Astrocyte of the spinal cord (primary cell): ENCODE results near the gene TRAF6.

ENCODE experiments used
- DNase-seq: peaks from one replicate; pipeline ENCODE4 v3.0.0; 2011; ENCODE audit warnings: low read depth, low spot score
- H3K4me3 ChIP-seq: 2 replicates; pipeline ENCODE4 v1.5.1; 2011; ENCODE audit warnings: low read depth, mild to moderate bottlenecking, low read length, moderate library complexity
- in situ Hi-C: cut with HindIII; loops from 2 replicates; pipeline ENCODE4 v1.10.0; 2017; ENCODE audit warnings: low sequenced_read_pairs
- TF ChIP-seq, protein P1 (sequence below): IDR thresholded peaks from 2 replicates; pipeline ENCODE4 v1.5.1; 2012; ENCODE audit warnings: low read depth, mild to moderate bottlenecking, low read length, inconsistent platforms

The TRAF6 gene

DNA sequence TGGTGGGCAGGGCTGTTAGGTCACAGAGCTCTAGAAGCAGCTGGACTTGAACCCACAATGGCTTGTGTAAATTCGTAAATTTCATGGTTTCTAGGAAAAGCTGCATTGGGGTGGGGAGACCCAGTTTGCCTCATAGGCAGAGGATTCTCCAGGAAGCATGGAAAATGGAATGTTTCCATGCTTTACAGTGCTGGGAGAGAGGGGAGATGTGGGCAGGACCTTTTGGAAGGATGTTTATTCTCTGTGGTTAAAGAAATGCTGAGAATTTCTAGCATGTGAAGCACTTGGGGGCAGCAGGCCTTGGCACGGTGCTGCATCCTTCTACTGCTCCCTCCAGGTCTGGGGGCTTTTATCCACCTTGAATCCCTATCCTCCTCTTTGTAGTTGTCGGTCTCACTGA, 46.3 kb downstream of the TRAF6 start:
- in situ Hi-C loops: no loop called here
- H3K4me3 ChIP-seq: no peak overlapping the region
- TF ChIP-seq, protein P1, sequence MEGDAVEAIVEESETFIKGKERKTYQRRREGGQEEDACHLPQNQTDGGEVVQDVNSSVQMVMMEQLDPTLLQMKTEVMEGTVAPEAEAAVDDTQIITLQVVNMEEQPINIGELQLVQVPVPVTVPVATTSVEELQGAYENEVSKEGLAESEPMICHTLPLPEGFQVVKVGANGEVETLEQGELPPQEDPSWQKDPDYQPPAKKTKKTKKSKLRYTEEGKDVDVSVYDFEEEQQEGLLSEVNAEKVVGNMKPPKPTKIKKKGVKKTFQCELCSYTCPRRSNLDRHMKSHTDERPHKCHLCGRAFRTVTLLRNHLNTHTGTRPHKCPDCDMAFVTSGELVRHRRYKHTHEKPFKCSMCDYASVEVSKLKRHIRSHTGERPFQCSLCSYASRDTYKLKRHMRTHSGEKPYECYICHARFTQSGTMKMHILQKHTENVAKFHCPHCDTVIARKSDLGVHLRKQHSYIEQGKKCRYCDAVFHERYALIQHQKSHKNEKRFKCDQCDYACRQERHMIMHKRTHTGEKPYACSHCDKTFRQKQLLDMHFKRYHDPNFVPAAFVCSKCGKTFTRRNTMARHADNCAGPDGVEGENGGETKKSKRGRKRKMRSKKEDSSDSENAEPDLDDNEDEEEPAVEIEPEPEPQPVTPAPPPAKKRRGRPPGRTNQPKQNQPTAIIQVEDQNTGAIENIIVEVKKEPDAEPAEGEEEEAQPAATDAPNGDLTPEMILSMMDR: no peak
- DNase-seq: peak; percentile 47

DNA sequence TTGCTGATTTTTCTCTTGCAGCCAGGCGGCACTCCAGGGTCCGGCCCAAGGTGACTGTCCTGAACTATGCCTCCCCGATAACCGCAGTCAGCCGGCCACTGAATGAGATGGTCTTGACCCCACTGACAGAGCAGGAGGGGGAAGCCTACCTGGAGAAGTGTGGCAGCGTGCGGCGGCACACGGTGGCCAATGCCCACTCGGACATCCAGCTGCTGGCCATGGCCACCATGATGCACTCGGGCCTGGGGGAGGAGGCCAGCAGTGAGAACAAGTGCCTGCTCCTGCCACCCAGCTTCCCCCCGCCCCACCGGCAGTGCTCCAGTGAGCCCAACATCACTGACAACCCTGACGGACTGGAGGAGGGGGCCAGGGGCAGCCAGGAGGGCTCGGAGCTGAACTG, 47.8 kb downstream of the TRAF6 start:
- no peak for DNase-seq
- TF ChIP-seq, protein P1: no peak
- no peak overlapping the region for H3K4me3 ChIP-seq
- in situ Hi-C loops: no loop called here

GRCh38 chr11:36460220-36460619, 49.9 kb downstream of the TRAF6 start:
- in situ Hi-C loops: no loop called here
- no peak overlapping the region for H3K4me3 ChIP-seq
- TF ChIP-seq, protein P1: no peak
- DNase-seq: no peak

GRCh38 chr11:36459046-36459445, 51.0 kb downstream of the TRAF6 start:
- TF ChIP-seq, protein P1: no peak
- H3K4me3 ChIP-seq: no peak overlapping the region
- in situ Hi-C loops: no loop called here
- no peak for DNase-seq

- H3K4me3 ChIP-seq: no peak overlapping the region
- TF ChIP-seq, protein P1: no peak
- DNase-seq: no peak
- in situ Hi-C loops: no loop called here
Measured at GRCh38 chr11:36458129-36458915, 51.8 kb downstream of the TRAF6 start.

GRCh38 chr11:36456156-36456555, 53.9 kb downstream of the TRAF6 start:
- no peak overlapping the region for H3K4me3 ChIP-seq
- in situ Hi-C loops: no loop called here
- no peak for DNase-seq
- TF ChIP-seq, protein P1: no peak
